ENCODE data around the gene LRRC72. TPM values are rescaled to one million over a fixed set of nuclear protein-coding genes. Genes with fewer than 3 reads are reported as not detected.
"Not testable (repeated sequence)": the region's sequence is repeated elsewhere in the genome, so short reads cannot be mapped to it uniquely, and the experiment has no call there.

The LRRC72 gene
- total RNA-seq, 2 donors from 2014 or later = not detected

DNA sequence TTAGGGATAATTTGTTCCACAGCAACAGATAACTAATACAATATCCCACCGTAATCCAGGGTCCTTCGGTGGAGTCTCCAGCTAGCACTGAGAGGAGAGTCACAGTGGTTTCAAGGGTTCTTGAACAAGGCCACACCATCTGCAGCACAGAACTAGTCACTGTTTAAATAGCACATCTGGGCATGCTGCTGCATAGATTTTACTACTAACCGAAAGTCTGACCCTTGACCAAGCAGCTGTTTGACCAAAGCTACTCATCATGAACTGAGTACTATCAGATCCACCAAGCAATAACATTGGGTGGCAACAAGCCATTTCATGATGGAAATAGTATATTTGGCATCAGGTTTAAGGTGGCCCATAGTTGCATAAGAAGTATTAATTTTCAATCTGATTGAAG, 65.8 kb downstream of the LRRC72 start:
- no peaks in the 10 kb centered on the region for H3K9me3 ChIP-seq (ENCODE audit: control insufficient read depth, low read length)
- H3K4me1 ChIP-seq (ENCODE audit: control insufficient read depth, insufficient read depth, low read length) = peaks cover 25% of the 10 kb centered on the region
- TF ChIP-seq, protein P1, sequence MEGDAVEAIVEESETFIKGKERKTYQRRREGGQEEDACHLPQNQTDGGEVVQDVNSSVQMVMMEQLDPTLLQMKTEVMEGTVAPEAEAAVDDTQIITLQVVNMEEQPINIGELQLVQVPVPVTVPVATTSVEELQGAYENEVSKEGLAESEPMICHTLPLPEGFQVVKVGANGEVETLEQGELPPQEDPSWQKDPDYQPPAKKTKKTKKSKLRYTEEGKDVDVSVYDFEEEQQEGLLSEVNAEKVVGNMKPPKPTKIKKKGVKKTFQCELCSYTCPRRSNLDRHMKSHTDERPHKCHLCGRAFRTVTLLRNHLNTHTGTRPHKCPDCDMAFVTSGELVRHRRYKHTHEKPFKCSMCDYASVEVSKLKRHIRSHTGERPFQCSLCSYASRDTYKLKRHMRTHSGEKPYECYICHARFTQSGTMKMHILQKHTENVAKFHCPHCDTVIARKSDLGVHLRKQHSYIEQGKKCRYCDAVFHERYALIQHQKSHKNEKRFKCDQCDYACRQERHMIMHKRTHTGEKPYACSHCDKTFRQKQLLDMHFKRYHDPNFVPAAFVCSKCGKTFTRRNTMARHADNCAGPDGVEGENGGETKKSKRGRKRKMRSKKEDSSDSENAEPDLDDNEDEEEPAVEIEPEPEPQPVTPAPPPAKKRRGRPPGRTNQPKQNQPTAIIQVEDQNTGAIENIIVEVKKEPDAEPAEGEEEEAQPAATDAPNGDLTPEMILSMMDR (conservative IDR thresholded peaks at IDR 0.05) = no peak
- no peaks in the 10 kb centered on the region for H3K36me3 ChIP-seq (ENCODE audit: control insufficient read depth, insufficient read depth, low read length)
- no peak overlapping the region for H3K4me3 ChIP-seq (ENCODE audit: low read length)
- no peaks in the 10 kb centered on the region for H3K27me3 Mint-ChIP-seq (ENCODE audit: insufficient read depth)
- no peak overlapping the region for H3K27ac ChIP-seq (ENCODE audit: low read depth, low read length)
- no peak overlapping the region for H3K27ac Mint-ChIP-seq
- peaks cover 55% of the 10 kb centered on the region for H3K4me1 Mint-ChIP-seq
- no peak overlapping the region for H3K9ac ChIP-seq (ENCODE audit: extremely low read depth, low read length, poor library complexity, severe bottlenecking)
- DNase-seq = no peak
- peaks cover 8% of the 10 kb centered on the region for H3K36me3 Mint-ChIP-seq (ENCODE audit: low read depth)
- H3K4me3 Mint-ChIP-seq = no peak overlapping the region
- H3K27me3 ChIP-seq (ENCODE audit: control insufficient read depth, insufficient read depth, low read length, poor library complexity, severe bottlenecking) = no peaks in the 10 kb centered on the region
- WGBS, 2 experiments (ENCODE audit: insufficient coverage in 1 of 2, insufficient read length in 1 of 2) = 80 to 83% methylated on average over 2 to 3 of the region's 3 CpGs
- H3K9me3 Mint-ChIP-seq = no peaks in the 10 kb centered on the region

DNA sequence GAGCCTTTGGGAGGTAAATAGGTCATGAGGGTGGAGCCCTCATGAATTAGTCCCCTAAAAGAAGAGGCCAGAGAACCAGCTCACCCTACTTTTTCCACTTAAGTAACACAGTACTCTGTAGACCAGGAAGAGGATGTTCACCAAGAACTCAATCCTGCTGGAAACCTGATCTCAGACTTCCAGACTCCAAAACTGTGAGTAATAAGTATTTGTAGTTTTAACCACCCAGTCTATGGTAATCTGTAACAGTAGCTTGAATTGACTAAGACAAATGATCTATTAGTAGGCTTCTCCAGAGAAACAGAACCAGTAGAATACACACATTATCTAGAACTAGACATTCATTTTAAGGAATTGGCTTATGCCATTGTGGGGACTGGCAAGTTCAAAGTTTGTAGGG, 67.4 kb downstream of the LRRC72 start:
- DNase-seq = no peak
- Histone ChIP-seq H3K27me3 (ENCODE audit: control insufficient read depth, insufficient read depth, low read length, poor library complexity, severe bottlenecking) (no peaks in the 10 kb centered on the region), H3K27ac (ENCODE audit: low read depth, low read length) (no peak overlapping the region), H3K4me3 (ENCODE audit: low read length) (peak overlapping the region; percentile 27), H3K9me3 (ENCODE audit: control insufficient read depth, low read length) (no peaks in the 10 kb centered on the region), H3K9ac (ENCODE audit: extremely low read depth, low read length, poor library complexity, severe bottlenecking) (no peak overlapping the region), H3K36me3 (ENCODE audit: control insufficient read depth, insufficient read depth, low read length) (no peaks in the 10 kb centered on the region), H3K4me1 (ENCODE audit: control insufficient read depth, insufficient read depth, low read length) (peaks cover 25% of the 10 kb centered on the region)
- H3K4me3 Mint-ChIP-seq = no peak overlapping the region
- H3K27ac Mint-ChIP-seq = no peak overlapping the region
- H3K4me1 Mint-ChIP-seq = peaks cover 60% of the 10 kb centered on the region
- no peaks in the 10 kb centered on the region for H3K27me3 Mint-ChIP-seq (ENCODE audit: insufficient read depth)
- H3K9me3 Mint-ChIP-seq = no peaks in the 10 kb centered on the region
- H3K36me3 Mint-ChIP-seq (ENCODE audit: low read depth) = peaks cover 14% of the 10 kb centered on the region
- TF ChIP-seq, protein P1 (conservative IDR thresholded peaks at IDR 0.05) = no peak

GRCh38 chr7:16594676-16595075, 68.1 kb downstream of the LRRC72 start:
- no peak overlapping the region for H3K27ac Mint-ChIP-seq
- H3K27ac ChIP-seq (ENCODE audit: low read depth, low read length) = no peak overlapping the region
- peaks cover 19% of the 10 kb centered on the region for H3K36me3 Mint-ChIP-seq (ENCODE audit: low read depth)
- H3K9ac ChIP-seq (ENCODE audit: extremely low read depth, low read length, poor library complexity, severe bottlenecking) = no peak overlapping the region
- TF ChIP-seq, protein P1 (conservative IDR thresholded peaks at IDR 0.05) = no peak
- peaks cover 25% of the 10 kb centered on the region for H3K4me1 ChIP-seq (ENCODE audit: control insufficient read depth, insufficient read depth, low read length)
- peak overlapping the region; percentile 73 for H3K4me3 ChIP-seq (ENCODE audit: low read length)
- peaks cover 2% of the 10 kb centered on the region for H3K36me3 ChIP-seq (ENCODE audit: control insufficient read depth, insufficient read depth, low read length)
- WGBS, 2 experiments (ENCODE audit: insufficient coverage in 1 of 2, insufficient read length in 1 of 2) = 89% methylated on average over 1 of the region's 1 CpG; no CpG with 5 or more reads in 1 of the 2 experiments
- no peaks in the 10 kb centered on the region for H3K27me3 ChIP-seq (ENCODE audit: control insufficient read depth, insufficient read depth, low read length, poor library complexity, severe bottlenecking)
- H3K4me3 Mint-ChIP-seq = no peak overlapping the region
- H3K4me1 Mint-ChIP-seq = peaks cover 58% of the 10 kb centered on the region
- H3K27me3 Mint-ChIP-seq (ENCODE audit: insufficient read depth) = no peaks in the 10 kb centered on the region
- H3K9me3 Mint-ChIP-seq = no peaks in the 10 kb centered on the region
- no peaks in the 10 kb centered on the region for H3K9me3 ChIP-seq (ENCODE audit: control insufficient read depth, low read length)
- DNase-seq = no peak

GRCh38 chr7:16595596-16595995, 69.0 kb downstream of the LRRC72 start:
- not testable (repeated sequence) for H3K27ac ChIP-seq (ENCODE audit: low read depth, low read length); H3K27me3 ChIP-seq (ENCODE audit: control insufficient read depth, insufficient read depth, low read length, poor library complexity, severe bottlenecking); DNase-seq; H3K27me3 Mint-ChIP-seq (ENCODE audit: insufficient read depth); H3K9ac ChIP-seq (ENCODE audit: extremely low read depth, low read length, poor library complexity, severe bottlenecking); H3K9me3 Mint-ChIP-seq; H3K9me3 ChIP-seq (ENCODE audit: control insufficient read depth, low read length)
- H3K36me3 Mint-ChIP-seq (ENCODE audit: low read depth) = peaks cover 20% of the 10 kb centered on the region
- Histone ChIP-seq H3K4me3 (ENCODE audit: low read length) (peak overlapping the region; percentile 73), H3K36me3 (ENCODE audit: control insufficient read depth, insufficient read depth, low read length) (peaks cover 11% of the 10 kb centered on the region), H3K4me1 (ENCODE audit: control insufficient read depth, insufficient read depth, low read length) (peaks cover 20% of the 10 kb centered on the region)
- H3K4me3 Mint-ChIP-seq = peak overlapping the region; percentile 20
- peaks cover 48% of the 10 kb centered on the region for H3K4me1 Mint-ChIP-seq
- 59 to 73% methylated on average over 3 to 4 of the region's 4 CpGs for WGBS, 2 experiments (ENCODE audit: insufficient coverage in 1 of 2, insufficient read length in 1 of 2)
- peak overlapping the region; percentile 90 for H3K27ac Mint-ChIP-seq
